ENCODE results near the gene CREBL2.

Gene CREBL2

DNA sequence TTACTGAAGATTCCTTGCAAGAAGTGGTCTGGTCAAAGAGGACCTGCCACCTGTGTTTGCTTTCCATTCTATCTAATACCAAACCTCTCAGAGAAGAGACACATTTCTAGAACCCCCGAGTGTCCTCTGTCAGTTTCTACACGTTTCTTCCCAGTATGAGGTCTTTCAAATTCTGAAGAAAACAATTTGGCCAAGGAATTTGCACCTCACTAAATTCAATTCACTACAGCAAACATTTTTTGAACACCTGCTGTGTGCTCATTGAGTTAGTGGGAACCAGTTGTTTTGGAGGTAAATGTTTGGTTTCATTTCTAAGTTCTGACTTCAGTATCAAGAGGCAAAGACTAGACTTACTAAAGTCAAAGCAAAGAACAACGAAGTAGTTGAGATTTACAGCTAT lies 64.9 kb downstream of the CREBL2 start:
- DNase-seq (ENCODE audit: low read depth in 2 of 2): no peak

DNA sequence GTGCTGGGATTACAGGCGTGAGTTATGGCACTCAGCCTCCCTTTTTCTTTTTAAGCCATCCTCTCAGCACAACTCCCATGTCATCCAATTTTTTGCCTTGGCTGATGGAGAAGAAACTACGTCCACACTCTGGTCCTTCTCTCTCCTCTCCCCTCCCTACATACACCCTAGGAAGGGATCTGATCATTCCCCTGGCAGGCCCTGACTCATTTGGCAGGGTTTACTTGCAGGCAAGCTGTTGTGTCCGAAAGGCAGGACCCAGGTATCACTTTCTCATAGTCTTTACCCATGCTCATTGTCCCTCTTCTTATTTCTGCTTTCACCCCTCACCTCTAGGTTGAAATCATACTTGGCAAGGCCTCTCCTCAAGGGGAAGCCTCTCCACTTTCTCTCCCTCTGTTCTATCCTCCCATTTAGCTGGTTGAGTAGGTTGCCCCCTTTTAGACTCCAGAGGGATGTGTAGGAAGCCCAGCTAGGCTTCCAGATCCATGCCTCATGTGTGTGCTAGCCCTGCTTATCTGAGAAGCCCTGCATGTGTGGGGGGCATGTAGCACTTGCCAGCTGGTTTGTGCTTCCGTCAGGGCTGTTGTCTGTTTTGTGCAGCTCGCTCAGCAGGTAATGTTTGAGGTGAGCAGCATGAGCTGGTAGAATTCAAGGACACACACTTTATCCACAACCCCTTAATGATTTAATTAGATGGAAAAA lies 69.5 kb downstream of the CREBL2 start:
- DNase-seq (ENCODE audit: low read depth in 2 of 2): no peak

DNA sequence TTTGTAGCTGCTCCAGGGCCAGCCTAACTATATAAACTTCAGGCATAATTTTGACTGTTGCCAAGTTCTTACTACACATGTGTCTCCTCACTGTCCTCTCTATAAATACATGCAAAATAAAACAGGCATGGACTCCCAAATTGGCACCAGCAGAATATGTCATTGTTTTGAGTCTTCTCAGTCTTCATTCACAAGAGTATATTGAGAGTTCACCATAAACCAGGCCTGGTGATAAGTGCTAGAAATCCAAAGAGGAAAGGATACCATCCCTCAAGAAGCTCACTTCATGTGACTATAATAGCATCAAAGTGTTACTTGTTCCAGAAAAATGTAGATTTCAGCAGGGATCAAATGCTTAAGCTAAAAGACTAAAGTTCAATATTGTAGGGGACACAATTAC lies 70.6 kb downstream of the CREBL2 start:
- DNase-seq (ENCODE audit: low read depth in 2 of 2): no peak

DNA sequence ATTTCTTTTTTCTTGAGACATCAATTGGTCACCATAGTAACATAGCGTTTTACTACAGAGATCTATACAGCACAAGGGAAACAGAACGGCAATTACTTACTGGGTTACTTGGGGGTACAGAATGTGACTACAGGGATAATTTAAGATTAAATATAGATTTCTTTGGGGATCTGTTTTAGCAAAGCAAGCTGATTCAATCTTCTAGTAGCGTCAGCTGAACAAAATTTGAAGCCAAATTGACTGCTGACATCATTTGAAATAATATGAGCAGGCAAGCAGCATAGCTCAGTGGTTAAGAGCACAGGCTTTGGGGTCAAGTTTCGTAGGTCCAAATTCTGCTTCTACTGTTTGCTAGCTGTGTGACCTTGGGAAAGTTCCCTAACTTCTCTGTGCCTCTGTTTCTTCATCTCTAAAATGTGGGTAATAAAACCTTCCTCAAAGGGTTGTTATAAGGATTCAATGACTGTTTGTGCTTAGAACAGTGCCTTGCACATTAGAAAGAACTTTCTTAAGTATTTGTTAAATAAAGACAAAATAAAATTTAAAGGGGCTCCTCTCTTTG lies 71.5 kb downstream of the CREBL2 start:
- DNase-seq (ENCODE audit: low read depth in 2 of 2): no peak

GRCh38 chr12:12683725-12684124 lies 72.0 kb downstream of the CREBL2 start:
- no peak for DNase-seq (ENCODE audit: low read depth in 2 of 2)

DNA sequence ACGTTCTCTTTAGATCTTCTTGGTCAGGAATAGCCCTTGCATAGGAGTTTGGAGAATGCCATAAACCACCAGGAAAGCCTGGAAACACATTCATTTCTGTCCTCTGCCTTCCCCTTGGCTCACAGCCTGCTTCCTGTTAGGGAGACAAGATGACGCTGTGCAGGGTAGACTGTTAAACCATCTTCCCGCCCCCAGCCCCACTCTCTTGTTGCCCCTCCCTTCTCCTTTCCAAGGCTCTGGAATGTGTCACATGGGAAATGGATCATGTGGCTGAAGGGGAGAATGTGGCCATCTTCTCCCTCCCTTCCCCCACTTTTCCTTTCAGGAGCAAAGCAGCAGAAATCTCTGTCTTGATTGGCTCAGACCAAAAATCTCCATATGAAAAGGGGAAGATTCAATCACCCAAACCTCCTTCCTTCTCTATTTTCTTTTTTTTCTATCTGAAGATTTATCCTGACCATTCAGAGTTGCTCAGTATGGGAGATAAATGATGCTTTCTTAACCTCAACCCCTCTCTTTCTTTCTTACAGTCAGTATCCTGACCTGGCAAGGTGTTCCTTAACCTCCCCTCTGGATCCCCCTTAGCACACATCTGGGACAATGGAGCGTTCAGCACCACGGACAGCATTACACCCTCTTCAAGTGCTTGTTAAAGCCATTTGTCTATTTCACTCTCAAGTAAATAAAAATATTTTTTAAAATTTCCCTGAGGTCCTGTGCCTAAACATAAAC lies 72.9 kb downstream of the CREBL2 start:
- no peak for DNase-seq (ENCODE audit: low read depth in 2 of 2)

- DNase-seq (ENCODE audit: low read depth in 2 of 2): no peak
These were observed 73.6 kb downstream of the CREBL2 start for GRCh38 chr12:12685305-12685704.

GRCh38 chr12:12686472-12686871 lies 74.8 kb downstream of the CREBL2 start:
- DNase-seq (ENCODE audit: low read depth in 2 of 2): no peak

DNA sequence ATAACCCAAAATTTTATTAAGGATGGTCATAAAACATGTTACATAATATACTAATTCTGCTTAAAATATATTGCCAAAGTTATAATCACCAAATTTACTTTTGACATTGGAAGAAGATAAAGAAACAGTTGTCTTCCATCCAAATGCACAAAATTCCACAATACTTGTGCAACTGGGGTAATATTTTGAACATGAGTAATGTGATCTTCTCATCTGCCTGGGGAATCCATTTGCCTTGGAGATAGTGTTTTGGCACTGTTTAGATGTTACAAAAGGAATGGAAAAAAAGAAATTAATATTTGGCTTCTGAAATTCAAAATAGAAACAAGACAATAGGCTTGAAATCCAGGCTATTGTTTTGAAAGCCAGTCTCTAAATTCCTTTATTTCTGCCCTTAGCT lies 75.2 kb downstream of the CREBL2 start:
- DNase-seq (ENCODE audit: low read depth in 2 of 2): no peak

DNA sequence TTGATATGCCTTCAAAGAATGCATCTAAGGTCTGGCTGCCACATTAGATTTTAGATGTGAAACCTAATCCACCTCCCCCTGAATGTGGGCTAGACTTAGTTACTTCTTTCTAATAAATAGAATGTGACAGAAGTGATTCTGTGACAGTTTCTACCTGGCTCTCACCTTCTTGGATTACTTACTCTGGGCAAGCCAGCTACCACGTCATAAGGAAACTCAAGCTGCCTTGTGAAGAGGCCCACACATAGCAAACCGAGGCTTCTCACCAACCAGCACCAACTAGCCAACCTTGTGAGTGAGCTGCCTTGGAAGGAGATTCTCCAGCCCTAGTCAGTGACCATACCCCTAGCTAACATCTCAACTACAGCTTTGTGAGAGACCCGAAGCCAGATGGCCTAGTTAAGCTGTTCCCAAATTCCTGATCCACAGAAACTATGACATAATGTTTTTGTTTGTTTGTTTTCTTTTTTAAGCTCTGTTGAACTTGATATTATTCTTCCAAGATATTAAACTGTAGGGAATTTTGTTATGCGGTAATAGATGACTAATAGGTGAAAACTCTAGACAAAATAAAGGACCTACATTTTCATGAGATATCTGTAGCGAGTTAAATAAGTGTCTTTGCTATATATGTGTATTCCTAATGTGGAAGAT lies 78.1 kb downstream of the CREBL2 start:
- DNase-seq (ENCODE audit: low read depth in 2 of 2): no peak

GRCh38 chr12:12691549-12691948 lies 79.9 kb downstream of the CREBL2 start:
- no peak for DNase-seq (ENCODE audit: low read depth in 2 of 2)

- DNase-seq (ENCODE audit: low read depth in 2 of 2): no peak
These were observed 81.5 kb downstream of the CREBL2 start for GRCh38 chr12:12693111-12693671.

All from stimulated activated CD4-positive, alpha-beta T cell treated with anti-CD3 and anti-CD28 coated beads, Interleukin-1b, Interleukin-23, amount 100 ng/mL, for 1 hour (primary cell).